Breast epithelium (tissue), 3 donors: ENCODE data around the gene EGR4.

Experiments used
- CTCF ChIP-seq, 3 donors: fragments of 450-650 bp; IDR thresholded peaks; one replicate each; pipeline ENCODE4 v1.5.1; 2016 to 2017; ENCODE audit warnings: antibody characterized with exemption in 3 of 3, mild to moderate bottlenecking in 3 of 3, moderate library complexity in 3 of 3
- POLR2A ChIP-seq: fragments of 450-650 bp; IDR thresholded peaks from one replicate; pipeline ENCODE4 v1.6.1; 2016; ENCODE audit warnings: antibody characterized with exemption, mild to moderate bottlenecking, moderate library complexity
- POLR2AphosphoS5 ChIP-seq, 3 donors: sonication (generic); formaldehyde crosslinking; IDR thresholded peaks; one replicate each; pipeline ENCODE4 v1.6.1; 2017; ENCODE audit warnings: antibody characterized with exemption in 3 of 3

- no peak for TF ChIP-seq CTCF (IDR thresholded peaks at IDR 0.05)
- TF ChIP-seq POLR2A: no peak
- no peak for TF ChIP-seq POLR2AphosphoS5 (IDR thresholded peaks at IDR 0.05)
Measured at GRCh38 chr2:73282924-73283544, 10.3 kb downstream of the EGR4 start.
